ENCODE data around the gene SLC25A13. TPM values are rescaled to one million over a fixed set of nuclear protein-coding genes. Genes with fewer than 3 reads are reported as not detected.
"Not testable (repeated sequence)": the region's sequence is repeated elsewhere in the genome, so short reads cannot be mapped to it uniquely, and the experiment has no call there.

The SLC25A13 gene
- total RNA-seq, 1 donor from 2014 or later = 30.3 TPM

- DNase-seq (ENCODE audit: low spot score) = no peak
Observed at GRCh38 chr7:96161897-96162296, 160.0 kb downstream of the SLC25A13 start.

DNA sequence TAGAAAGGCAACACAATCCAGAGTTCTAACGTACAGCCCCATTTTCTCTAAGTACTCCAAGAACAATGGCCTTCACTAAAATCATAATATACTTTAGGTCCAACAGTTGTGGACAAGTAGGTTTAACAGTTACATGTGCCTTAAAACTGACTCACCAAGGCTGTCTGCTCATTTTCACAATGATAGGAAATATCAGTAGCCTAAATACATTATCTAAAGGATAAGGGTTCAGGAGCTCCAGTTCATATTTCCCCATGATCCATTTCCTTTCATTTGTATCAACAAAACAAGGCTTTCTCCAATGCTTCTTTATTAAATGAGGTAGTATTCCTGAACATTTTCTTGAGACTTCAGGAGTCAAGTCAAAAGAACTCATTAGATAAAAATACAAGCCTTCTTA lies 164.0 kb downstream of the SLC25A13 start:
- no peak for DNase-seq (ENCODE audit: low spot score)

- not testable (repeated sequence) for DNase-seq (ENCODE audit: low spot score)
Observed at GRCh38 chr7:96154506-96154905, 167.4 kb downstream of the SLC25A13 start.

DNA sequence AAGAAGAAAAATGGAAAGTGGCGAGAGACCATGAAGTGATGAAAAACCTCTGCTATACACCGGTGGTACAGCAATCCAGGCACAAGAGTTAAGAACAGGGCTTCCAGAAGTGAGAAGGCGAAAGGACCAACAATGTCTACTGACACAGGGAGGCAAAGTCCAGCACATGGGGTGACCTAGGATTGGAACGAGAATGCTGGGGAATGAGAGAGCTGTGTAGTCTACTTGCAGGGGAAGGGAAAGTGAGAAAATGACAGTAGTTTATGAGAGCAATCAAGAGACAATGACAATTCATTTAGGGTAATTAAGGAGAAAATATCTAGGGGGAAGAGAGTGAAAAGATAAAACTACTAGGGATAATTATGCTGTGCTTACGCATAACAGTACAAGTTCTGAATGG lies 169.2 kb downstream of the SLC25A13 start:
- no peak for DNase-seq (ENCODE audit: low spot score)

DNA sequence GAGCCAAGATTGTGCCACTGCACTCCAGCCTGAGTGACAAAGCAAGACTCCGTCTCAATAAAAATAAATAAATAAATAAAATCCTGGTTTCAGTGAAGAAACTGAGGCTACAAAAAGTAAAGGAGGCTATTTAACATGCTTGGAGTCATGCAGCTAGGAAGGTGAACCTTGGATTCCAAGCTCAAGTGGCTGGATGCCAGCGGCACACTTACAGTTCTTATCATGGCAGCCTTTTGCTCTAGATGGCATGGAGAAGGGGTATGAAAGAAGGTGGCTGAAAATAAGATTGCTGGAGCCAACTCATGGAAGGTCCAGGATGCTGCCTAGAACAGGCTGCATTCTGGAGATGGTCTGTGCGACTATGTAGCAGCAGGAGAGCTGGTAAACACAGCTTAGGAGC lies 170.0 kb downstream of the SLC25A13 start:
- DNase-seq (ENCODE audit: low spot score) = no peak

DNA sequence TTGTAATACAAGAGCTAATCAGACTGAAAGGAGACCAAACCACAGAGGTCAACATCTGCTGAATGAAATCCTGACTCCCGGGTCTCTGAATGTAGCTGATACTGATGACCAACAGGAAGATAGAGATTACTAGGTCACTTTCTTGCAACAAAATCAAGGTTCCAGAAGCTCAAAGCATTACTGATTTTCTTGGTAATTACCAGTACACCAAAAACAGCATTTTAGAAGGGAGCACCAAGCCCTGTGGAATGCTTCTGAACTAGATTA lies 177.7 kb downstream of the SLC25A13 start:
- DNase-seq (ENCODE audit: low spot score) = no peak

- no peak for DNase-seq (ENCODE audit: low spot score)
Observed at GRCh38 chr7:96143495-96144259, 178.2 kb downstream of the SLC25A13 start.

DNA sequence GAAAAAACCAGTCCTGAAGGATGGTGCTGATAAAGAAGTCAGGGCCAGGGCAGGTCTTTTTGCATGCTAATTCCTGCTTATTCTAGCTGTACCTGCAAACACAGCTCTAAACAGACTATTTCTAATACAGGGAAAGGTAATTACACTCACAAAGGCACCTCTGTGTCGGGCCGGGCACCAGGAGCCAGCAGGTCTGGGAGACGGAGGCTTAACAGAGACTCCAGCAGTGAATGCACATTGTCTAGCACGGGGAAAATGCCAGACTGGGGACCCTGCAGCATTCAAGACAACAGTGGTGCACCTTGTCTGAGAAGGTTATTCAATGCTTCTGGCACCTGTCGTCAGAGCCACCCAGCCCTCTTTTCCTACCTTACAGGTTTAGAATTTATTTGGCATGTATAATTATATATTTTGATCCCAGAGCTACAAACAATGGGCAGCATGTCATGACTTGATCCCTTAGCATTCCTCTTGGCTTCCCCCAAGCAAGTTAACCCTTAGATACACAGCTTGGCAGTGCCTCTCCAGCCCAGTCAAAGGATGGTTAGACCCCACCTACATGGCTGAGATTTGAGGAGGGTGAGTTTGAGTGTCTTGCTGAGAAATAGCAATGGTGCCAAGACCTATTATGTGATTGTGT lies 185.2 kb downstream of the SLC25A13 start:
- no peak for DNase-seq (ENCODE audit: low spot score)

GRCh38 chr7:96135241-96135640 lies 186.7 kb downstream of the SLC25A13 start:
- DNase-seq (ENCODE audit: low spot score) = no peak

DNA sequence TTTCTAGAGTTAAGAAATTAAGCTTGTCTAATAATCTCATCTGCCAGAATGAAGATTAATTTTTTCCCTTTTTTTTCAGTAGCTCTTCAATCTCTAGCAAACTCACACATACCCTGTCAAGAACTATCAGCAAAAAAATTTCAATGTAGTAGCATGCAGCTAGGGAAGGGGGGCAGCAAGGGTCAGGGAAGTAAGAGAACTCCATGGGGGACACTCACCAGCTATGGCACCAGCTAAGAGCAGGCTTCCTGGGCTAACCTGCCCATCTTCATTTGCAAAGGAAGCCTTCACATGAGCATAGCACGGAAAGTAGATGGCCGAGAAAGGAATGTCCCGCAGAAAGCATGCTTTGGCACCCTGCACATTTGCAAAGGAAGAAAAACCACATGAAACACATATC lies 190.4 kb downstream of the SLC25A13 start:
- no peak for DNase-seq (ENCODE audit: low spot score)

GRCh38 chr7:96127746-96128145 lies 194.2 kb downstream of the SLC25A13 start:
- DNase-seq (ENCODE audit: low spot score) = no peak

DNA sequence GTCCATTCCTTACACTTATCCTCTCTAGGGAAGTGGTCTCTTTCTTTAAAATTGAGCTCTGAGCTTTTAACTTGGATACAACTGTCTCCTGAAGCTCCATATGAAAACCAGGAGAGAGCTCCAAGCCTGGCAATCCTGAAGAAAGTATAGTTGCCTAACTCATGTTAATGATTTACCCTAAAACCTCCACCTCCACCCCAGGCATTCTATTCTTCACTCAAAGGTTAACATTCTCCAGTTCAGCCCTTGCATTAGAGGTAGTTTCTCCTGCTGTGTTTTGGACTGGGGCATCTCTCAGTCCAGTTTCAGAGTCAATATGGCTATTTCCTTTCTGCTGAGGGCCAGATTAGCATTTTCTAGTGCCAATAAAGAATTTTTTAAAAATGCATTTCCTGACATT lies 195.5 kb downstream of the SLC25A13 start:
- DNase-seq (ENCODE audit: low spot score) = no peak

- no peak for DNase-seq (ENCODE audit: low spot score)
Observed at GRCh38 chr7:96122746-96123145, 199.2 kb downstream of the SLC25A13 start.

GRCh38 chr7:96121752-96122151 lies 200.1 kb downstream of the SLC25A13 start:
- no peak for DNase-seq (ENCODE audit: low spot score)

DNA sequence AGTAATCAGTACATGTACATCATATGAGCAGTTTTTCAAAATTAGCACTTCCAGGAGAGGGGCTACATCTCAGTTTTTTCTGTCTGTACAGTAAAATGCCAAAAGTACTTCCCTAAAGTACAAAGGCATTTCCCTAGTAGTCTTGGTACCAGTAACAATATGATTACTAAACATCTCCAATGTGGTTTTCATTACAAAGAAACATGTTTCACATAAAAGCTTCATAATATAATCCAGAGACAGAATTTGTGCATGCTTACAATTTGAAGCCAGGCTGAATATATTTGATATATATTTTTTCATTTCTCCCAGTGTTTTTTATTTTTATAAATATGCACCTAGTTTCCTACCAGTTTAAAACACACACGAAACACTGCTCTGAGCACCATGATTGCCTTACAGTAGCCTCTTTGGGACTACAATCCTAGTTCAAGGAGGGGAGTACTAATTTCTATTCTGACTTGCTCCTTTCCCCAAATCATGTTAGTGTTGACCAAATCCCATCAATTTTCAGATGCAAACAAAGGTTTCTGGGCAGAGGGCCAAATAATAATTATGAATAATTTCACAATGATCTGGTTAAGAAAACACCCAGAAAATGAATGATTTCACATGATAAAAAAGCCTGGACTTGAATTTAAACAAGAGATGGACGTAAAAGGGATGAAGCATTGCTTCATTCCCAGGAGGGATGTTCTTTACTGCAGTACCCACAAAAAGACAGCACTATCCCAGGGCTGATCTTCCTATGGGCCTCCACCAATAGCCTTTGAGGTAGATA lies 201.3 kb downstream of the SLC25A13 start:
- DNase-seq (ENCODE audit: low spot score) = no peak

- no peak for DNase-seq (ENCODE audit: low spot score)
Observed at GRCh38 chr7:96118449-96119001, 203.4 kb downstream of the SLC25A13 start.

- DNase-seq (ENCODE audit: low spot score) = no peak
Observed at GRCh38 chr7:96116173-96116572, 205.7 kb downstream of the SLC25A13 start.

DNA sequence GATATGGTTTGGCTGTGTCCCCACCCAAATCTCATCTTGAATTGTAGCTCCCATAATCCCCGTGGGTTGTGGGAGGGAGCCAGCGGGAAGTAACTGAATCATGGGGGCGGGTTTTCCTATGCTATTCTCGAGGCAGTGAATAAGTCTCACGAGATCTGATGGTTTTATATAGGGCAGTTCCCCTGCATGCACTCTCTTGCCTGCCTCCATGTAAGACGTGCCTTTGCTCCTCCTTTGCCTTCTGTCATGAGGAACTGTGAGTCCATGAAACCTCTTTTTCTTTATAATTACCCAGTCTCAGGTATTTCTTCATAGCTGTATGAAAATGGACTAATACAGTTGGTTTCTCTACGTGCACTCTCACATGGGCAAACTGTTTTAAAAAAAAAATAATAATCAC lies 207.7 kb downstream of the SLC25A13 start:
- no peak for DNase-seq (ENCODE audit: low spot score)

DNA sequence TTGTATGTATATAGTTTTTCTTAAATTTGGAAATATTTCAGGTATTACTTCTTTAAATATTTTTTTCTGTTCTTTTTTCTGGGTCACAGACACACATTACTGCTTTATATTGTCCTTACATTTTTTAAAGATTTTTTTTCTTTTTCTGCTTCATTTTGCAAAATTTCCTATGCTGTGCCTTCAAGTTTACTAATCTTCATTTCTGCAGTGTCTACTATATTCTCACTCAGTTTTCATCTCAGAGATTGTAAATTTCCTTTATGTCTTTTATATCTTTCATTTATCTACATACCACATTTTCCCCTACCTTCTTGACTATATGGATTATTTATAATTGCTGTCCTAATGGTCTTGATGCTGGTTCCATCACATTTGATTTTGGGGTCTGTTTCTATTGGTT lies 210.5 kb downstream of the SLC25A13 start:
- no peak for DNase-seq (ENCODE audit: low spot score)

- DNase-seq (ENCODE audit: low spot score) = no peak
Observed at GRCh38 chr7:96104984-96105383, 216.9 kb downstream of the SLC25A13 start.

- DNase-seq (ENCODE audit: low spot score) = no peak
Observed at GRCh38 chr7:96102096-96102811, 219.6 kb downstream of the SLC25A13 start.

GRCh38 chr7:96100737-96101136 lies 221.2 kb downstream of the SLC25A13 start:
- DNase-seq (ENCODE audit: low spot score) = no peak
